Peyer's patch (tissue), 4 donors: ENCODE results near the gene OLFM1.
"Not testable (repeated sequence)": the region's sequence is repeated elsewhere in the genome, so short reads cannot be mapped to it uniquely, and the experiment has no call there.

ENCODE experiments used
- POLR2A ChIP-seq, 2 donors: fragments of 450-650 bp; IDR thresholded peaks; one replicate each; pipeline ENCODE4 v1.5.1; 2017; ENCODE audit warnings: antibody characterized with exemption in 2 of 2, mild to moderate bottlenecking in 2 of 2, moderate library complexity in 2 of 2
- TF ChIP-seq, protein P1 (sequence below), 6 experiments: fragments of 450-650 bp in 4 of 6; fragments of 200-600 bp in 2 of 6; sonication (generic) in 1 of 6; IDR thresholded peaks; one replicate each; pipeline ENCODE4 v1.5.1; 2017 to 2019; ENCODE audit warnings: antibody characterized with exemption in 6 of 6, mild to moderate bottlenecking in 3 of 6, moderate library complexity in 1 of 6

- TF ChIP-seq, protein P1, sequence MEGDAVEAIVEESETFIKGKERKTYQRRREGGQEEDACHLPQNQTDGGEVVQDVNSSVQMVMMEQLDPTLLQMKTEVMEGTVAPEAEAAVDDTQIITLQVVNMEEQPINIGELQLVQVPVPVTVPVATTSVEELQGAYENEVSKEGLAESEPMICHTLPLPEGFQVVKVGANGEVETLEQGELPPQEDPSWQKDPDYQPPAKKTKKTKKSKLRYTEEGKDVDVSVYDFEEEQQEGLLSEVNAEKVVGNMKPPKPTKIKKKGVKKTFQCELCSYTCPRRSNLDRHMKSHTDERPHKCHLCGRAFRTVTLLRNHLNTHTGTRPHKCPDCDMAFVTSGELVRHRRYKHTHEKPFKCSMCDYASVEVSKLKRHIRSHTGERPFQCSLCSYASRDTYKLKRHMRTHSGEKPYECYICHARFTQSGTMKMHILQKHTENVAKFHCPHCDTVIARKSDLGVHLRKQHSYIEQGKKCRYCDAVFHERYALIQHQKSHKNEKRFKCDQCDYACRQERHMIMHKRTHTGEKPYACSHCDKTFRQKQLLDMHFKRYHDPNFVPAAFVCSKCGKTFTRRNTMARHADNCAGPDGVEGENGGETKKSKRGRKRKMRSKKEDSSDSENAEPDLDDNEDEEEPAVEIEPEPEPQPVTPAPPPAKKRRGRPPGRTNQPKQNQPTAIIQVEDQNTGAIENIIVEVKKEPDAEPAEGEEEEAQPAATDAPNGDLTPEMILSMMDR (IDR thresholded peaks at IDR 0.05), result not testable (repeated sequence)
- TF ChIP-seq POLR2A (IDR thresholded peaks at IDR 0.05), result not testable (repeated sequence)
Measured at GRCh38 chr9:135111600-135111999, 24.1 kb downstream of the OLFM1 start.
